Measurements from ENCODE around the gene BMAL1.
A peak's percentile ranks its signal among the peaks of the same experiment; 100 is the strongest.

The BMAL1 gene

GRCh38 chr11:13333456-13333957 lies 55.9 kb downstream of the BMAL1 start:
- no peak for TF ChIP-seq EZH2phosphoT487 (conservative IDR thresholded peaks at IDR 0.05; ENCODE audit: low read length)
- TF ChIP-seq CTCF (IDR thresholded peaks at IDR 0.05; ENCODE audit: insufficient read depth, low read length, poor library complexity, severe bottlenecking) = no peak
- no peak overlapping the region for H3K4me2 ChIP-seq (ENCODE audit: low read depth, low read length, poor library complexity, severe bottlenecking)
- no peaks in the 10 kb centered on the region for H3K79me2 ChIP-seq (ENCODE audit: insufficient read depth, low read length)
- H3K36me3 ChIP-seq (ENCODE audit: low read length) = no peaks in the 10 kb centered on the region
- H2AFZ ChIP-seq (ENCODE audit: low read depth, low read length, severe bottlenecking) = no peak overlapping the region
- H3K9me2 ChIP-seq (replicated peaks; ENCODE audit: insufficient read depth, low read length) = no peaks in the 10 kb centered on the region
- H3K9me3 ChIP-seq (ENCODE audit: insufficient read depth, low read length) = no peaks in the 10 kb centered on the region
- H3F3A ChIP-seq (ENCODE audit: insufficient read depth) = no peaks in the 10 kb centered on the region
- H4K20me1 ChIP-seq (ENCODE audit: low read depth, low read length) = no peaks in the 10 kb centered on the region
- H3K9ac ChIP-seq (ENCODE audit: low read length) = no peak overlapping the region
- no peak overlapping the region for H3K4me3 ChIP-seq (ENCODE audit: insufficient read depth, low read length, poor library complexity, severe bottlenecking)
- no peaks in the 10 kb centered on the region for H3K27me3 ChIP-seq (ENCODE audit: low read length)
- H3K27ac ChIP-seq (ENCODE audit: low read depth, low read length) = no peak overlapping the region

- Histone ChIP-seq H3K79me2 (ENCODE audit: insufficient read depth, low read length) (no peaks in the 10 kb centered on the region), H2AFZ (ENCODE audit: low read depth, low read length, severe bottlenecking) (no peak overlapping the region), H3K36me3 (ENCODE audit: low read length) (no peaks in the 10 kb centered on the region), H3K4me2 (ENCODE audit: low read depth, low read length, poor library complexity, severe bottlenecking) (no peak overlapping the region), H3F3A (ENCODE audit: insufficient read depth) (no peaks in the 10 kb centered on the region), H3K27me3 (ENCODE audit: low read length) (no peaks in the 10 kb centered on the region), H3K9ac (ENCODE audit: low read length) (no peak overlapping the region), H3K27ac (ENCODE audit: low read depth, low read length) (no peak overlapping the region), H3K9me2 (replicated peaks; ENCODE audit: insufficient read depth, low read length) (no peaks in the 10 kb centered on the region), H3K9me3 (ENCODE audit: insufficient read depth, low read length) (no peaks in the 10 kb centered on the region), H4K20me1 (ENCODE audit: low read depth, low read length) (no peaks in the 10 kb centered on the region), H3K4me3 (ENCODE audit: insufficient read depth, low read length, poor library complexity, severe bottlenecking) (no peak overlapping the region)
- TF ChIP-seq EZH2phosphoT487 (conservative IDR thresholded peaks at IDR 0.05; ENCODE audit: low read length) = no peak
- TF ChIP-seq CTCF (IDR thresholded peaks at IDR 0.05; ENCODE audit: insufficient read depth, low read length, poor library complexity, severe bottlenecking) = no peak
These were observed 56.6 kb downstream of the BMAL1 start for GRCh38 chr11:13334034-13334786.

DNA sequence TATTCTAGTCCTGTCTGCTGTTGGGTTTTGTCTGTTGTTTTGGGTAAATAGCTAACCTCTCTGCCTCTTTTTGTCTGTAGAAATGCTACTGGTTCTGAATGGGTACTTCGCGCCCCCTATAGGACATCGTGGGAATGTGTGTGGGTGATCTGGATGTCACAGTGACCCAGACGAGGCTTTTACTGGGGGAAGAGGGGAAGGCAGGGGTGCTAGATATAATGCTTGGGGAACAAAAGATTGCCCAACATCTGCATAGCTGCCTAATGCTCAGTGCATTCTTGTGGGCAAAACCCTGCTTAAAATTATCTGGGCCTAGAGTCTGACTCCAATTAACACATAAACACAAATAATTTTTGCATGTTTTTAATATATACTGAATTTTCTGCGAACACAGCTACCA lies 57.7 kb downstream of the BMAL1 start:
- Histone ChIP-seq H3K79me2 (ENCODE audit: insufficient read depth, low read length) (no peaks in the 10 kb centered on the region), H3K27me3 (ENCODE audit: low read length) (no peaks in the 10 kb centered on the region), H3K4me2 (ENCODE audit: low read depth, low read length, poor library complexity, severe bottlenecking) (no peak overlapping the region), H3K27ac (ENCODE audit: low read depth, low read length) (no peak overlapping the region), H3K9me3 (ENCODE audit: insufficient read depth, low read length) (no peaks in the 10 kb centered on the region), H3F3A (ENCODE audit: insufficient read depth) (no peaks in the 10 kb centered on the region), H3K36me3 (ENCODE audit: low read length) (no peaks in the 10 kb centered on the region), H2AFZ (ENCODE audit: low read depth, low read length, severe bottlenecking) (no peak overlapping the region), H3K9ac (ENCODE audit: low read length) (no peak overlapping the region), H3K4me3 (ENCODE audit: insufficient read depth, low read length, poor library complexity, severe bottlenecking) (no peak overlapping the region), H3K9me2 (replicated peaks; ENCODE audit: insufficient read depth, low read length) (no peaks in the 10 kb centered on the region), H4K20me1 (ENCODE audit: low read depth, low read length) (no peaks in the 10 kb centered on the region)
- peak; percentile 95 for TF ChIP-seq CTCF (IDR thresholded peaks at IDR 0.05; ENCODE audit: insufficient read depth, low read length, poor library complexity, severe bottlenecking)
- no peak for TF ChIP-seq EZH2phosphoT487 (conservative IDR thresholded peaks at IDR 0.05; ENCODE audit: low read length)

Measured in SU-DHL-6 (cell line).